ENCODE results near the gene STAG1.
"Not testable (repeated sequence)": the region's sequence is repeated elsewhere in the genome, so short reads cannot be mapped to it uniquely, and the experiment has no call there.

Gene STAG1

DNA sequence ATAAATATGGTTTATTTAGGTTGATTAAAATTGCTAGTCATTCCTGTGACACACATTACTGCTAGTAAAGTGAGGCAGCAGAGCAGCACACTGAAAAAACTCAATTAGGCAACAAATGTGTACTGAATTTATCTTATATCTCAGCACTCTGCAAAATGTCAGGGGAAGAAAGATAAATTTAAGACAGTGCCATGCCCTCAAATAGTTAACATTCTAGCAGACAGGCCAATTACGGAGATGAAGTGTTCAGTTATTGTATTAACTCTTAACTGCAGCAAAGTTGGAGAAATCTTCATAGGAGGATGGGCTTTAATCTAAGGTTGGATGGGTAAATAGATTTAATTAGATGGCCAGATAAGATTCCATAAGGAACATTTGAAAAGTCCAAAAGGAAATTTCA lies 374.2 kb downstream of the STAG1 start:
- TF ChIP-seq, protein P1, sequence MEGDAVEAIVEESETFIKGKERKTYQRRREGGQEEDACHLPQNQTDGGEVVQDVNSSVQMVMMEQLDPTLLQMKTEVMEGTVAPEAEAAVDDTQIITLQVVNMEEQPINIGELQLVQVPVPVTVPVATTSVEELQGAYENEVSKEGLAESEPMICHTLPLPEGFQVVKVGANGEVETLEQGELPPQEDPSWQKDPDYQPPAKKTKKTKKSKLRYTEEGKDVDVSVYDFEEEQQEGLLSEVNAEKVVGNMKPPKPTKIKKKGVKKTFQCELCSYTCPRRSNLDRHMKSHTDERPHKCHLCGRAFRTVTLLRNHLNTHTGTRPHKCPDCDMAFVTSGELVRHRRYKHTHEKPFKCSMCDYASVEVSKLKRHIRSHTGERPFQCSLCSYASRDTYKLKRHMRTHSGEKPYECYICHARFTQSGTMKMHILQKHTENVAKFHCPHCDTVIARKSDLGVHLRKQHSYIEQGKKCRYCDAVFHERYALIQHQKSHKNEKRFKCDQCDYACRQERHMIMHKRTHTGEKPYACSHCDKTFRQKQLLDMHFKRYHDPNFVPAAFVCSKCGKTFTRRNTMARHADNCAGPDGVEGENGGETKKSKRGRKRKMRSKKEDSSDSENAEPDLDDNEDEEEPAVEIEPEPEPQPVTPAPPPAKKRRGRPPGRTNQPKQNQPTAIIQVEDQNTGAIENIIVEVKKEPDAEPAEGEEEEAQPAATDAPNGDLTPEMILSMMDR (IDR thresholded peaks at IDR 0.05; ENCODE audit: insufficient read depth, low read length, poor library complexity, severe bottlenecking) = no peak
- no peak for TF ChIP-seq EZH2phosphoT487 (conservative IDR thresholded peaks at IDR 0.05; ENCODE audit: low read length)
- no peak overlapping the region for H3K4me2 ChIP-seq (ENCODE audit: low read depth, low read length, poor library complexity, severe bottlenecking)
- H4K20me1 ChIP-seq (ENCODE audit: low read depth, low read length) = no peaks in the 10 kb centered on the region
- H3K9ac ChIP-seq (ENCODE audit: low read length) = no peak overlapping the region
- no peaks in the 10 kb centered on the region for H3F3A ChIP-seq (ENCODE audit: insufficient read depth)
- peaks cover 8% of the 10 kb centered on the region for H3K36me3 ChIP-seq (ENCODE audit: low read length)
- H3K27ac ChIP-seq (ENCODE audit: low read depth, low read length) = no peak overlapping the region
- H3K4me3 ChIP-seq (ENCODE audit: insufficient read depth, low read length, poor library complexity, severe bottlenecking) = no peak overlapping the region
- H3K79me2 ChIP-seq (ENCODE audit: insufficient read depth, low read length) = no peaks in the 10 kb centered on the region
- no peaks in the 10 kb centered on the region for H3K27me3 ChIP-seq (ENCODE audit: low read length)
- no peaks in the 10 kb centered on the region for H3K9me3 ChIP-seq (ENCODE audit: insufficient read depth, low read length)
- H2AFZ ChIP-seq (ENCODE audit: low read depth, low read length, severe bottlenecking) = no peak overlapping the region
- H3K9me2 ChIP-seq (replicated peaks; ENCODE audit: insufficient read depth, low read length) = no peaks in the 10 kb centered on the region

GRCh38 chr3:136377508-136377907 lies 374.7 kb downstream of the STAG1 start:
- H3K27ac ChIP-seq (ENCODE audit: low read depth, low read length) = no peak overlapping the region
- no peak overlapping the region for H3K4me2 ChIP-seq (ENCODE audit: low read depth, low read length, poor library complexity, severe bottlenecking)
- no peak overlapping the region for H2AFZ ChIP-seq (ENCODE audit: low read depth, low read length, severe bottlenecking)
- H3K9me2 ChIP-seq (replicated peaks; ENCODE audit: insufficient read depth, low read length) = no peaks in the 10 kb centered on the region
- H3F3A ChIP-seq (ENCODE audit: insufficient read depth) = no peaks in the 10 kb centered on the region
- no peak overlapping the region for H3K4me3 ChIP-seq (ENCODE audit: insufficient read depth, low read length, poor library complexity, severe bottlenecking)
- H3K9me3 ChIP-seq (ENCODE audit: insufficient read depth, low read length) = no peaks in the 10 kb centered on the region
- no peaks in the 10 kb centered on the region for H3K27me3 ChIP-seq (ENCODE audit: low read length)
- H3K79me2 ChIP-seq (ENCODE audit: insufficient read depth, low read length) = no peaks in the 10 kb centered on the region
- H3K9ac ChIP-seq (ENCODE audit: low read length) = no peak overlapping the region
- no peaks in the 10 kb centered on the region for H4K20me1 ChIP-seq (ENCODE audit: low read depth, low read length)
- peaks cover 8% of the 10 kb centered on the region for H3K36me3 ChIP-seq (ENCODE audit: low read length)
- TF ChIP-seq EZH2phosphoT487 (conservative IDR thresholded peaks at IDR 0.05; ENCODE audit: low read length) = no peak
- TF ChIP-seq, protein P1 (IDR thresholded peaks at IDR 0.05; ENCODE audit: insufficient read depth, low read length, poor library complexity, severe bottlenecking) = no peak

DNA sequence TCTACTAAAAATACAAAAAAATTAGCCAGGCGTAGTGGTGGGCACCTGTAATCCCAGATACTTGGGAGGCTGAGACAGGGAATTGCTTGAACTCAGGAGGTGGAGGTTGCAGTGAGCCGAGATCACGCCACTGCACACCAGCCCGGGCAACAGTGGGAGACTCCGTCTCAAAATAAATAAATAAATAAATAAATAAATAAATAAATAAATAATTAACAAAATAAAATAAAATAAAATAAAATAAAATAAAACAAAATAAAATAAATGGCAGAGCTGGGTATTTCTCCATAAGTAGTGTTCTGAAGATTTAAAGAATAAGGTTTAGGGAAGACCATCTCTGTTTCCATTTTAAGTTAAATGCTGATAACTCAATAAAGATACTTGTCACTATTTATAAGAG lies 376.4 kb downstream of the STAG1 start:
- not testable (repeated sequence) for H3K4me2 ChIP-seq (ENCODE audit: low read depth, low read length, poor library complexity, severe bottlenecking)

GRCh38 chr3:136366289-136366688 lies 385.9 kb downstream of the STAG1 start:
- Histone ChIP-seq H3K9ac (ENCODE audit: low read length) (no peak overlapping the region), H3K4me2 (ENCODE audit: low read depth, low read length, poor library complexity, severe bottlenecking) (no peak overlapping the region), H3K27ac (ENCODE audit: low read depth, low read length) (no peak overlapping the region), H3K27me3 (ENCODE audit: low read length) (no peaks in the 10 kb centered on the region), H3K79me2 (ENCODE audit: insufficient read depth, low read length) (no peaks in the 10 kb centered on the region), H3K9me2 (replicated peaks; ENCODE audit: insufficient read depth, low read length) (no peaks in the 10 kb centered on the region), H3K9me3 (ENCODE audit: insufficient read depth, low read length) (no peaks in the 10 kb centered on the region), H3K36me3 (ENCODE audit: low read length) (peaks cover 8% of the 10 kb centered on the region; the same call in 1 of the 2 replicates), H2AFZ (ENCODE audit: low read depth, low read length, severe bottlenecking) (no peak overlapping the region), H3K4me3 (ENCODE audit: insufficient read depth, low read length, poor library complexity, severe bottlenecking) (no peak overlapping the region), H4K20me1 (ENCODE audit: low read depth, low read length) (no peaks in the 10 kb centered on the region), H3F3A (ENCODE audit: insufficient read depth) (0 out of 2 replicates have a peak, but pooled peaks cover 4% of the 10 kb centered on the region)
- no peak for TF ChIP-seq EZH2phosphoT487 (conservative IDR thresholded peaks at IDR 0.05; ENCODE audit: low read length)
- TF ChIP-seq, protein P1 (IDR thresholded peaks at IDR 0.05; ENCODE audit: insufficient read depth, low read length, poor library complexity, severe bottlenecking) = no peak

More for the DNA sequence above, 376.4 kb downstream of the STAG1 start:
- not testable (repeated sequence) for H3K79me2 ChIP-seq (ENCODE audit: insufficient read depth, low read length); H3K4me3 ChIP-seq (ENCODE audit: insufficient read depth, low read length, poor library complexity, severe bottlenecking); H3K27ac ChIP-seq (ENCODE audit: low read depth, low read length); H3K9me3 ChIP-seq (ENCODE audit: insufficient read depth, low read length); H3K36me3 ChIP-seq (ENCODE audit: low read length); H3K27me3 ChIP-seq (ENCODE audit: low read length); H3K9ac ChIP-seq (ENCODE audit: low read length); H4K20me1 ChIP-seq (ENCODE audit: low read depth, low read length); H2AFZ ChIP-seq (ENCODE audit: low read depth, low read length, severe bottlenecking); H3K9me2 ChIP-seq (replicated peaks; ENCODE audit: insufficient read depth, low read length); H3F3A ChIP-seq (ENCODE audit: insufficient read depth)

Measured in SU-DHL-6 (cell line).